ENCODE measurements around the gene SOHLH1. TPM values are rescaled to one million over a fixed set of nuclear protein-coding genes. Genes with fewer than 3 reads are reported as not detected.
"Not testable (repeated sequence)": the region's sequence is repeated elsewhere in the genome, so short reads cannot be mapped to it uniquely, and the experiment has no call there.

Gene SOHLH1
- polyA plus RNA-seq, 3 donors from 2014 or later, result not detected

DNA sequence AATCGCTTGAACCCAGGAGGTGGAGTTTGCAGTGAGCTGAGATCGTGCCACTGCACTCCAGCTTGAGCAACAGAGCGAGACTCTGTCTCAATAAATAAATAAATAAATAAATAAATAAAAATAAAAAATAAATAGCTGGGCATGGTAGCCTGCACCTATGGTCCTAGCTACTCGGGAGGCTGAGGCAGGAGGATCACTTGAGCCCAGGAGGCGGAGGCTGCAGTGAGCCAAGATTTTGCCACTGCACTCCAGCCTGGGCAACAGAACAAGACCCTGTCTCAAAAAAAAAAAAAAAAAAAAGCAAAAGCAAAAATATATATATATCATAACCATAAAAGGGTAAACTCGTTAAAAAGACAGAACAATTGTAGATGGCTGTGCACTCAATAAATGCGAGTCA, 26.5 kb downstream of the SOHLH1 start:
- H3K9me3 Mint-ChIP-seq; H3K27ac Mint-ChIP-seq; H3K36me3 Mint-ChIP-seq; H3K4me1 Mint-ChIP-seq; DNase-seq; H3K4me3 Mint-ChIP-seq; H3K27me3 Mint-ChIP-seq (ENCODE audit: low read depth in 3 of 3): not testable (repeated sequence)

DNA sequence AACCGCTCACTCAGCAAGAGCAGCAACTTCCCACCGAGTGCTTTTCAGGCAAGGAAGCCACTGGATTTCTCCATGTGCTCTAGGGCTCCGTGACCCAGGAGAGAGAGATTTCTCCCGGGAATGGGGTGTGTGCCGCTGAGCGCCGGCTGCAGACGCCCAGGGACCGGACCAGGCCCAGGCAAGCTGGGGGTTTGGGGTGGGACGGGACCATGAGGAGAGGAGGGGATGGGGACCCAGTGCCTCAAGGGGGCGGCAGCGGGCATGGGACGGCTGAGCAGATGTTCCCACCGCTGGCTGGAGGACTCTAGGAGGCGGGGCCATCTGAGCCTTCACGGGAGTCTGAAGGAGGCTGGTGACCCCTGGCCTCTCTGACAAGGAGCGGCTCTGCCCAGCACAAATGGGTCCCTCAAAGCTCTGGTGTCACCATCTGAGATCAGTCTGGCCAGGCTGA, 27.7 kb downstream of the SOHLH1 start:
- H3K36me3 Mint-ChIP-seq, result no peaks in the 10 kb centered on the region
- no peaks in the 10 kb centered on the region for H3K4me1 Mint-ChIP-seq
- H3K27ac Mint-ChIP-seq, result no peak overlapping the region
- no peak for DNase-seq
- peaks cover 0 to 2% (median 1%) of the 10 kb centered on the region in 3 donors for H3K27me3 Mint-ChIP-seq (ENCODE audit: low read depth in 3 of 3)
- no peaks in the 10 kb centered on the region for H3K9me3 Mint-ChIP-seq
- H3K4me3 Mint-ChIP-seq, result no peak overlapping the region

DNA sequence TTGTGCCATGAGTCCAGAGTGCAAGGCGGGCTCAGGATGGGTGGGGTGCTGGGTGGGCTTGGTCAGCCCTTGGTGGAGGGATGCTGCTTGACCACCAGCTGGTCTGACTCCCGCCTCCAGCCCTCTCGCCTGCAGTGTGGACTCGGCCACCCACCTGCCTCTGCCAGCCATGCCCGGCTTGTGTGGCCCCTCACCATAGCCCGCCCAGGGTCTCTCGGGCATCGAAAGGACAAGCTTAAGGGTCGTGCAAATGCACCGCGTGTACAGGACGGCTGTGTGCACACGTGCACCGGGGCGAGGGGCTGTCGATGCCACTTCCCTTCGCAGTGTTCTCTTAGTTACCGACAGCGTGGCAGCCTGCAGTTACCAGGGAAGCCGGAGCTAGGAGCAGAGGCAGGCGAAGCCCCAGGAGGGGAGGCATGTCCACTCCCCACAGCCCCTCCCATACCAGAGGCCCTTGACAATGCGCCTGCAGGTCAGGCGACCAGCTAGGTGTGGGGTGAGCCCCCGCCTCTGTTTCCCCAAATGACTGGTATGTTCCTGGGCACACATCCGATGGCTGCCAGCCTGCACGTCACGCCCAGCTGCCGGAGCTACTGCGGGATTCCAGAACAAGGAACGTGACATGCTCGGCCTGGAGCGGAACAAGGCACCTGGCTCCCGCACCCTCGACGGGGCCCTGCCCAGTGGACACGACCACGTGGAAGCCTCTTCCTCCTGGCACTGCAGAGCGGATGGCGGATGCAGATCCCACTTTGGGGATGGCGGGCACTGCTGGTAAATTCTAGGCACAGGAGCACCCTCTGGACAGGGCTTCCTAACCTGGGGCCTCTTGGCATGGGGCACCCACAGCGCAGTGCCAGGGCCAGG, 28.3 kb downstream of the SOHLH1 start:
- Mint-ChIP-seq H3K27me3 (ENCODE audit: low read depth in 3 of 3) (peaks cover 0 to 2% (median 1%) of the 10 kb centered on the region in 3 donors), H3K9me3 (no peaks in the 10 kb centered on the region), H3K36me3 (no peaks in the 10 kb centered on the region), H3K4me3 (no peak overlapping the region), H3K27ac (no peak overlapping the region), H3K4me1 (no peaks in the 10 kb centered on the region)
- DNase-seq, result no peak

DNA sequence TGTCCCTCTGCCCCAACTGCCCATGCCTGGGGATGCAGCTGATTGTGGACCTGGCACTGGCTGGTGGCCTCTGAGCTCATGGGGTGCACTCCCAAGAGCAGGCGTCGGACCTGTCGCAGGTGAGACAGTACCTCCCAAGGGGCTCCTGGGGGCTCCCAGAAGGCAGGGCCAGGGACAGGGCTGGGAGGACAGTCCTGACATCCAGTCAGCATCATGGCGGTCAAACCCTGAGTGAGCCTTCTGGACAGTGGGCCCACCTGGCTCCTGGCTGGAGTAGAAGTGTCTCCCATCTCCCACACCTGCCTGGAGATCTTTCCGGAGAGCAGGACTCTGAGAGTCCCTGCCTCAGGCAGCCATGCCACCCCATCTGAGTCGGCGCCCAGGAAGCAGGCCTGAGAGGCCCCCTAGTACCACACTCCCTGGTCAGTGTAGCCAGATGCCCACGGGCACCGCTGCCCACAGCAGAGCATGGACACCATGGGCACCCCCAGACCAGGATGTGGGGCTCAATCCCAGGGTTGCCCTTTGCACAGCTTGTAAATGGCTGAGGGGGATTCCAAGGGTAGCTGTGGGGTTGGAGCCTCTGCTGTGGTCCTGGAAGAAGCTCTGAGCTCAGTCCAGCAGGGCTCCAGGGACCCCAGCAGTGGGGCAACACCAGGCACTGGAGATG, 29.5 kb downstream of the SOHLH1 start:
- Mint-ChIP-seq H3K27me3 (ENCODE audit: low read depth in 3 of 3) (peaks cover 0 to 2% (median 1%) of the 10 kb centered on the region in 3 donors), H3K9me3 (no peaks in the 10 kb centered on the region), H3K36me3 (no peaks in the 10 kb centered on the region), H3K4me1 (no peaks in the 10 kb centered on the region), H3K27ac (no peak overlapping the region), H3K4me3 (no peak overlapping the region)
- DNase-seq, result no peak

DNA sequence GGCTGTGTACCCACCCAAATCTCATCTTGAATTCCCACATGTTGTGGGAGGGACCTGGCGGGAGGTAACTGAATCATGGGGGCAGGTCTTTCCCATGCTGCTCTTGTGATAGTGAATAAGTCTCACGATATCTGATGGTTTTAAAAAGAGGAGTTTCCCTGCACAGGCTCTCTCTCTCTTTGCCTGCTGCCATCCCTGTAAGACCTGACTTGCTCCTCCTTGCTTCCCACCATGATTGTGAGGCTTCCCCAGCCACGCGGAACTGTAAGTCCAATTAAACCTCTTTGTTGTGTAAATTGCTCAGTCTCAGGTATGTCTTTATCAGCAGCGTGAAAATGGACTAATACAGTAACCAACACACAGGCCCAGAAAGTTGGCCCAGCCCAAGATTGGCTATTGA, 30.3 kb downstream of the SOHLH1 start:
- H3K36me3 Mint-ChIP-seq; H3K4me3 Mint-ChIP-seq; DNase-seq; H3K27ac Mint-ChIP-seq; H3K4me1 Mint-ChIP-seq; H3K9me3 Mint-ChIP-seq; H3K27me3 Mint-ChIP-seq (ENCODE audit: low read depth in 3 of 3): not testable (repeated sequence)

DNA sequence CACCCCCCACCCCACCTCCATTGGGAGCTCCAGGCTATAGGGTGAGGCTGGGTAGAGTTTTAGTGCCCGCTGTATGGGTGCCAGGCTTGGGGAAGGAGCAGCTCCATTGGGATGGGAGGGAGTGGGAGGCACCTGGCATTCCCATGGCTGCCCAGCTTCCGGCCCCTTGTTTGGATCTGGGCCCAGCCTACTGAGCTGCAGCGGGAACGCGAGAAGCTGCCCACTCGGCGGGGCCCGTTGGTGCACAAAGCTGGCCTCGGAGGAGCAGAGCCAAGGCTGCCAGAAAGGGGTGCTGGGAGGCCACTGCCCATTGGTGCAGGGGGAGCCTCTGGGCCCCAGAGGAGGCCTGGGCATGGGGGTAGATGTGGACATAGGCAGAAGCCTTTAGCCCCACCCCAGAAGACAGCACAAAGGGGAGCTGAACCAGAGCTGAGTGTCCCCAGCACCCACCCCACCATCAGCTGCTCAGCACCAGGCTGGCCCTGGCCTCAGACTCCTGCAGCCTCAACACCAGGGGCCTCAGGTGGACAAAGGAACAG, 31.7 kb downstream of the SOHLH1 start:
- DNase-seq, result no peak
- no peaks in the 10 kb centered on the region for H3K4me1 Mint-ChIP-seq
- peaks cover 0 to 2% (median 1%) of the 10 kb centered on the region in 3 donors for H3K27me3 Mint-ChIP-seq (ENCODE audit: low read depth in 3 of 3)
- H3K27ac Mint-ChIP-seq, result no peak overlapping the region
- no peaks in the 10 kb centered on the region for H3K36me3 Mint-ChIP-seq
- no peak overlapping the region for H3K4me3 Mint-ChIP-seq
- H3K9me3 Mint-ChIP-seq, result no peaks in the 10 kb centered on the region

DNA sequence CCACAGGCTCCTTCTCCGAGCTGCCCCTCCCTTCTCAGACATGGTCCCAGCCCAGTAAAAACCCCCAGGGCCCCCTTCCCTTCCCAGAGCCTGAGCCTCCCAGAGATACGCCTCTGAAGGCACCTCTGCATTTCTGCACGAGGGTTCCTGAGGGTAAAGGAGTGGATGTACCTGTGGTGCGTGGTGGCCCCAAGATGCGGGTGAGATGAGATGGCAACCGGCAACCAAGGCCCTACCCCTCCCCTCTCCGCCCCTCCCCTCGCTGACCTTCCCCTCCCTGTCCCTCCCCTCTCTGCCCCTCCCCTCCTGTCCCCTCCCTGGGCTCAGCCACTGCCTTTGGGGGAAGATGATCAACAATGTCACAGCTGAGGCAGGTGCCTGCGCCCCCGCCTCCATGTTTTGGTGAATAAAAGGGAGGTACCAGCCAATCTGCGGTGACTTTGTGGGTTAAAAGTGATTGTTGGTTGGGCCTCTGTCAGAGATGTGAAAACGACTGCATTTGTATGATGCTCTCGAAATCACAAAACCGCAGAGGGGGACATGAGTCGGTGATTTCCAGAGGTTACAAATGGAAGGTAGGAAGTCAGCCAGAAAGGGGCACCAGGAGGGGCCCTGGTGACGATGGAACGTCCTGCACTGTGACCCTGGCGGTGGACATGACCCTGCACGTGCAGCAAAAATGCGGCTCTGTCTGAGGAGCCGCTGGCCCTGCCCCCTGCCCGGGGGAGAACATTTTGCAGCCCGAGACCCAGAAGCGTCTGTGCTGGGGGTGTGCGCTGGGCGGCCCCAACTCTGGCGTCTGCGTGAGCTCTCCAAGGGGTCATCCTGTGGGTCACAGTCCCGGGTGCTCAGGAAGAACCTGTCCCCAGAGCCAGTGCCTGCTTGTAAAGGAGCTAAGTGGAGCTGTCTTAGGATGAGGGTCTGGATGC, 32.5 kb downstream of the SOHLH1 start:
- H3K27me3 Mint-ChIP-seq (ENCODE audit: low read depth in 3 of 3), result peaks cover 0 to 1% (median 0%) of the 10 kb centered on the region in 3 donors
- H3K9me3 Mint-ChIP-seq, result no peaks in the 10 kb centered on the region
- no peak for DNase-seq
- no peaks in the 10 kb centered on the region for H3K4me1 Mint-ChIP-seq
- H3K4me3 Mint-ChIP-seq, result no peak overlapping the region
- H3K36me3 Mint-ChIP-seq, result no peaks in the 10 kb centered on the region
- no peak overlapping the region for H3K27ac Mint-ChIP-seq

DNA sequence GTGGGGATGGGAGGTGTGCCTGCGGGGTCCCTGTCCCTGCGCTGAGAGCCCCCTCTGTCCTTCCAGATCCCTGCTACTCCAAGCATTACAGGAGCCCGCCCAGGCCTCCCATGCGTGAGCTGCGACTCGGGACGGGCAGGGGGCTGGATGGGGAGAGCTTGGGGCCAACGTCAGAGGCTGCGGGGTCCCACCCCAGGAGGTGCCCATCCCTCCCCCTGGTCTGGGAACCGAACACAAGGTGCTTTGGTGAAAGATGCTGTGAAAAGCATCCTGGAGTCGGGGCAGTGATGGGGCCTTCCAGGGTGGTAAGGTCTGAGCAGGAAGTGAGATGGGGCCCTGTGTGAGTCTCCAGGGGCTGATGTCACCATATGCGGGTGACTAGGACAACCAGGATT, 33.5 kb downstream of the SOHLH1 start:
- H3K9me3 Mint-ChIP-seq, result no peaks in the 10 kb centered on the region
- no peak overlapping the region for H3K27ac Mint-ChIP-seq
- no peaks in the 10 kb centered on the region for H3K36me3 Mint-ChIP-seq
- no peaks in the 10 kb centered on the region for H3K4me1 Mint-ChIP-seq
- no peak for DNase-seq
- no peak overlapping the region for H3K4me3 Mint-ChIP-seq
- peaks cover 0 to 1% (median 0%) of the 10 kb centered on the region in 3 donors for H3K27me3 Mint-ChIP-seq (ENCODE audit: low read depth in 3 of 3)

DNA sequence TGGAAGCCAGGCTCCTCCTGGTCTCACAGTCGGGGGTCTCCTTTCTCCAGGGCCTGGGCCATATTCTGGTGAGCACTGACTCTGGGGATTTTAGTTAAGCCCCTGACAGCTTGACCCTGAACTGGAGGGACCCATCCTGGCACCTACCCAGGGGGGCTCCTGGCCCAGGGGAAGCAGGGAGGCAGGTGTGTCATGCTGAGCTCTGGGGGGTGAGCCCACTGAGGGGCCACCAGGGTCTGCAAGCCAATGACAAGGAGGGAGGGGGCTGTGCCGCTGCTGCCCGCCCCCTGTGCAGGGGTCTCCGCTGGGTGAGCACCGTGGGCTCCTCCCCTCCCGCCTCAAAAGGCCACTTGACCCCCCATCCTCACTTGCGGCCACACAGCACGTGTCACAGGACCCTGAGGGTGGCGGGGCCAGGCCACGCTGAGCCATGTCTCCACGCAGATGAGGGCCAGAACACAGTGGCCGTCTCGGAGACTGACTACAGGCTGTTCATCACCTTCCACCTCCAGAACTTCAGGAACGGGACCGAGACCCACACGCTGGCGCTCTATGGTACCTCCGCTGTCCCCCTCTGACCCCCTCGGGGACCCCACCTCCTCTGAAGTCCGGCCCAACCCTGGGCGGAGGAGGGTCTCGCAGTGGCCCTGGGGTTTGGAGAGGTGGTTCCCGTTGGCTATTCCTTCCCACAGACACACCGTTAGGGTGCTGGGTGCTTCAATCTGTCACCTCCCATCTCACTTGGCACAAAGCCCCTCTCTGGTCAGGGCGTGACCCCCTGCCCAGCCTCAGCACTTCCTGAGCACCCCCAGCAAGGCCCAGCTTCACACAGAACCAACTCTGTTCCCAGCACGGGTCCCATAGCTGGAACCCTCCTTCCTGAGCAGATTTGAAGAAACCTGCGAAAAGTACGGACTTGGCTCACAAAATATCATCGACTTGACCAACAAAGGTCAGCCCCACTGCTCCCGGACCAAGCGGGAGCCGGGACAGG, 34.2 kb downstream of the SOHLH1 start:
- DNase-seq, result no peak
- no peaks in the 10 kb centered on the region for H3K4me1 Mint-ChIP-seq
- H3K27ac Mint-ChIP-seq, result no peak overlapping the region
- H3K27me3 Mint-ChIP-seq (ENCODE audit: low read depth in 3 of 3), result peaks cover 0 to 1% (median 0%) of the 10 kb centered on the region in 3 donors
- H3K4me3 Mint-ChIP-seq, result no peak overlapping the region
- no peaks in the 10 kb centered on the region for H3K36me3 Mint-ChIP-seq
- no peaks in the 10 kb centered on the region for H3K9me3 Mint-ChIP-seq

DNA sequence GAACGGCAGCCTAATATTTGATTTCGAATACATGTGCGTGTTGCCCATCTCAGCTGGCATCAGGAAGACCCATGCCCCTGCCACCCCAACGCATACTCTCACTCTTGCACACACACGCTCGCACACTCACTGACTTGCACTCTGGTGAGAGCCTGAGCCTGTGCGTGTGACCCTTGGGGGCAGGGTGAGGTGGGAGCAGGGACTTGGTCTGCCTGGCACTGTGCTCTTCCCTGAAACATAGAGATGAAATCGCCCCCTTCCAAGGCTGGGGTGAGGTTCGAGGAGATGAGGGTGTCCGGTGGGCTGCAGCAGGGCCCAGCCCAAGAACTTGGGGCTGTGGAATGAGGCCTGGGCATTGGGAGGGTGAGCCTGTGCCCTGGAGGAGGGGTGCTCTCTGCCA, 35.0 kb downstream of the SOHLH1 start:
- no peak for DNase-seq
- H3K4me3 Mint-ChIP-seq, result no peak overlapping the region
- no peak overlapping the region for H3K27ac Mint-ChIP-seq
- no peaks in the 10 kb centered on the region for H3K9me3 Mint-ChIP-seq
- peaks cover 0 to 1% (median 0%) of the 10 kb centered on the region in 3 donors for H3K27me3 Mint-ChIP-seq (ENCODE audit: low read depth in 3 of 3)
- no peaks in the 10 kb centered on the region for H3K36me3 Mint-ChIP-seq
- H3K4me1 Mint-ChIP-seq, result no peaks in the 10 kb centered on the region

DNA sequence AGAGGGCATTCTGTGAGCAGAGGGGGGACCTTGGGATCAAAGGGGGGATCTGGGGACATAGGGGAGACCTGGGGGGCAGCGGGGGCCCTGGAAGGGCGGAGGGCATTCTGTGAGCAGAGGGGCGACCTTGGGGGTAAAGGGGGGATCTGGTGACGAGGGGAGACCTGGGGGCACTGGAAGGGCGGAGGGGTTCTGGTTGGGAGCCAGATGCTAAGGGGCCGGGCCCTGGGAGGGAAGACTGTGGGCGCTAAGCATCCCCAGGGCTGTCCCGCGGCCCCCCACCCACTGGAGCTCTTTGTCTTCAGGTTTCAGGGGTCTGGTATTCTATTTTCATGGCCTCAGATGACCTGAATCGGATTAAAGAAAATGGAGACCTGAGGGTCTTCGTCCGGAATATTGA, 35.4 kb downstream of the SOHLH1 start:
- Mint-ChIP-seq H3K27ac (no peak overlapping the region), H3K27me3 (ENCODE audit: low read depth in 3 of 3) (no peaks in the 10 kb centered on the region), H3K4me3 (no peak overlapping the region), H3K36me3 (no peaks in the 10 kb centered on the region), H3K9me3 (no peaks in the 10 kb centered on the region), H3K4me1 (no peaks in the 10 kb centered on the region)
- DNase-seq, result no peak

DNA sequence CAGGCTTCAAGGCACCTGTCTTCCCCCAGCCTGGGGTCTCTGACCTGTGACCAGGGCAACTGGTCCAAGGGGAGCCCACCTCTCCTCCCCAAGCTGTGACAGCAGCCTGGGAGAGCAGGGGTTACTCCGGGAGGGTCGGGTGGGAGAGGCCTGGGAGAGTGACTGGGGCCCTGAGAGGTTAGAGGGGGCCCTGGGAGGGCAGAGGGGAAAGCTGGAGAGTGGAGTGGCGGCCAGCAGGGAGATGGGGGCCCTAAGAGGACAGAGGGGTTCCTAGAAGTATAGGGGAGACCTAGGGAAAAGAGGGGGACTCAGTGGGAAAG, 35.9 kb downstream of the SOHLH1 start:
- H3K9me3 Mint-ChIP-seq, result no peaks in the 10 kb centered on the region

More for the DNA sequence above, 35.9 kb downstream of the SOHLH1 start:
- Mint-ChIP-seq H3K27ac (no peak overlapping the region), H3K4me1 (no peaks in the 10 kb centered on the region), H3K36me3 (no peaks in the 10 kb centered on the region), H3K4me3 (no peak overlapping the region), H3K27me3 (ENCODE audit: low read depth in 3 of 3) (no peaks in the 10 kb centered on the region)
- DNase-seq, result no peak
